Mesenchymal stem cell (in vitro differentiated cells and primary cell): Measurements from ENCODE around the gene CCDC78.

Experiments
- DNase-seq: peaks from one replicate; pipeline ENCODE4 v3.0.0-alpha.2; 2013
- H2AFZ ChIP-seq: one replicate; pipeline ENCODE4 v1.6.1; 2013; ENCODE audit warnings: low read depth, mild to moderate bottlenecking, control low read depth, inconsistent platforms, low read length, moderate library complexity
- H2AK5ac ChIP-seq: 2 replicates; pipeline ENCODE4 v1.6.1; 2013; ENCODE audit warnings: low read length, moderate library complexity, mild to moderate bottlenecking, inconsistent platforms; ENCODE audit not compliant: severe bottlenecking
- H2BK120ac ChIP-seq: one replicate; pipeline ENCODE4 v1.6.1; 2013; ENCODE audit warnings: low read depth, mild to moderate bottlenecking, inconsistent platforms, low read length, moderate library complexity
- H2BK12ac ChIP-seq, 2 experiments: one replicate each; pipeline ENCODE4 v1.6.1; 2013; ENCODE audit warnings: inconsistent platforms in 2 of 2, low read length in 2 of 2, mild to moderate bottlenecking in 2 of 2, moderate library complexity in 2 of 2, control low read depth in 1 of 2
- H2BK15ac ChIP-seq: one replicate; pipeline ENCODE4 v1.6.1; 2013; ENCODE audit warnings: mild to moderate bottlenecking, low read depth, inconsistent platforms; ENCODE audit not compliant: poor library complexity, severe bottlenecking
- H2BK5ac ChIP-seq: 2 replicates; pipeline ENCODE4 v1.6.1; 2013; ENCODE audit warnings: low read depth, mild to moderate bottlenecking, low read length, control low read depth, inconsistent platforms; ENCODE audit not compliant: poor library complexity, severe bottlenecking
- H3K14ac ChIP-seq, 2 experiments: one replicate each; pipeline ENCODE4 v1.6.1; 2013; ENCODE audit warnings: inconsistent platforms in 2 of 2, low read length in 2 of 2, control low read depth in 1 of 2, mild to moderate bottlenecking in 1 of 2, moderate library complexity in 1 of 2
- H3K18ac ChIP-seq, 2 experiments: one replicate each; pipeline ENCODE4 v1.6.1; 2013; ENCODE audit warnings: inconsistent platforms in 2 of 2, low read length in 2 of 2, control low read depth in 1 of 2, low read depth in 1 of 2, mild to moderate bottlenecking in 1 of 2
- H3K23ac ChIP-seq, 2 experiments: one replicate each; pipeline ENCODE4 v1.6.1; 2013; ENCODE audit warnings: inconsistent platforms in 2 of 2, low read length in 2 of 2, mild to moderate bottlenecking in 2 of 2, moderate library complexity in 2 of 2, control low read depth in 1 of 2
- H3K27ac ChIP-seq: 2 replicates; pipeline ENCODE4 v1.5.1; 2013; ENCODE audit warnings: mild to moderate bottlenecking, moderate library complexity, low read length, control low read depth, inconsistent platforms; ENCODE audit not compliant: poor library complexity, severe bottlenecking
- H3K27me3 ChIP-seq, 2 experiments: 2 replicates each; pipeline versions ENCODE4 v1.6.1 to v1.7.0; 2013; ENCODE audit warnings: low read length in 2 of 2, mild to moderate bottlenecking in 2 of 2, moderate library complexity in 2 of 2, control low read depth in 1 of 2, inconsistent platforms in 1 of 2; ENCODE audit not compliant: control insufficient read depth in 1 of 2, insufficient read depth in 1 of 2
- H3K36me3 ChIP-seq, 2 experiments: 2 replicates each; pipeline versions ENCODE4 v1.6.1 to v1.7.0; 2013; ENCODE audit warnings: low read length in 2 of 2, control low read depth in 1 of 2, inconsistent platforms in 1 of 2, low read depth in 1 of 2, mild to moderate bottlenecking in 1 of 2; ENCODE audit not compliant: insufficient read depth in 2 of 2, control insufficient read depth in 1 of 2
- H3K4ac ChIP-seq, 2 experiments: one replicate each; pipeline ENCODE4 v1.6.1; 2013; ENCODE audit warnings: inconsistent platforms in 2 of 2, low read length in 2 of 2, mild to moderate bottlenecking in 2 of 2, moderate library complexity in 2 of 2, control low read depth in 1 of 2, low read depth in 1 of 2
- H3K4me1 ChIP-seq: 2 replicates; pipeline ENCODE4 v1.6.1; 2013; ENCODE audit warnings: low read depth, low read length, control low read depth; ENCODE audit not compliant: control insufficient read depth, insufficient read depth
- H3K4me2 ChIP-seq: 2 replicates; pipeline ENCODE4 v1.6.1; 2013; ENCODE audit warnings: low read length, mild to moderate bottlenecking, inconsistent platforms; ENCODE audit not compliant: poor library complexity, severe bottlenecking
- H3K4me3 ChIP-seq, 2 experiments: 2 replicates each; pipeline versions ENCODE4 v1.5.1 to v1.7.0; 2013; ENCODE audit warnings: low read length in 2 of 2, mild to moderate bottlenecking in 2 of 2, control low read depth in 1 of 2, low read depth in 1 of 2; ENCODE audit not compliant: insufficient read depth in 1 of 2
- H3K79me1 ChIP-seq: replicated peaks from 2 replicates; pipeline ENCODE4 v1.6.1; 2013; ENCODE audit warnings: mild to moderate bottlenecking, control low read depth, low read length, inconsistent platforms; ENCODE audit not compliant: poor library complexity, severe bottlenecking
- H3K9ac ChIP-seq: 2 replicates; pipeline ENCODE4 v1.7.0; 2013; ENCODE audit warnings: mild to moderate bottlenecking, low read length, moderate library complexity
- H3K9me3 ChIP-seq: 2 replicates; pipeline ENCODE4 v1.7.0; 2013; ENCODE audit warnings: mild to moderate bottlenecking, low read length; ENCODE audit not compliant: control insufficient read depth
- H4K8ac ChIP-seq: one replicate; pipeline ENCODE4 v1.6.1; 2013; ENCODE audit warnings: inconsistent platforms, mild to moderate bottlenecking, low read length, moderate library complexity
- H4K91ac ChIP-seq: one replicate; pipeline ENCODE4 v1.6.1; 2013; ENCODE audit warnings: mild to moderate bottlenecking, low read length, inconsistent platforms
- WGBS: methylation state at CpG from one replicate; pipeline ENCODE4 v1.1.7; 2013; ENCODE audit warnings: mixed read lengths; 5-methylcytosine and 5-hydroxymethylcytosine counted together

CCDC78 gene

GRCh38 chr16:768428-768827 lies 42.2 kb upstream of the CCDC78 start:
- Histone ChIP-seq H2AFZ (no peak overlapping the region), H4K8ac (no peak overlapping the region), H3K4me2 (no peak overlapping the region), H3K9ac (no peak overlapping the region), H3K23ac (no peak overlapping the region), H3K27me3 (peaks cover 0 to 23% of the 10 kb centered on the region in 2 experiments), H3K9me3 (no peaks in the 10 kb centered on the region), H2BK15ac (no peak overlapping the region), H3K36me3 (no peaks in the 10 kb centered on the region), H2AK5ac (no peak overlapping the region), H3K4me3 (no peak overlapping the region), H3K4me1 (peaks cover 9% of the 10 kb centered on the region), H3K18ac (no peak overlapping the region), H3K27ac (no peak overlapping the region), H2BK5ac (no peak overlapping the region), H3K14ac (no peak overlapping the region), H2BK12ac (no peak overlapping the region), H2BK120ac (no peak overlapping the region), H3K79me1 (no peaks in the 10 kb centered on the region), H3K4ac (no peak overlapping the region), H4K91ac (no peak overlapping the region)
- no peak for DNase-seq
- 89% methylated on average over 21 of the region's 21 CpGs for WGBS

DNA sequence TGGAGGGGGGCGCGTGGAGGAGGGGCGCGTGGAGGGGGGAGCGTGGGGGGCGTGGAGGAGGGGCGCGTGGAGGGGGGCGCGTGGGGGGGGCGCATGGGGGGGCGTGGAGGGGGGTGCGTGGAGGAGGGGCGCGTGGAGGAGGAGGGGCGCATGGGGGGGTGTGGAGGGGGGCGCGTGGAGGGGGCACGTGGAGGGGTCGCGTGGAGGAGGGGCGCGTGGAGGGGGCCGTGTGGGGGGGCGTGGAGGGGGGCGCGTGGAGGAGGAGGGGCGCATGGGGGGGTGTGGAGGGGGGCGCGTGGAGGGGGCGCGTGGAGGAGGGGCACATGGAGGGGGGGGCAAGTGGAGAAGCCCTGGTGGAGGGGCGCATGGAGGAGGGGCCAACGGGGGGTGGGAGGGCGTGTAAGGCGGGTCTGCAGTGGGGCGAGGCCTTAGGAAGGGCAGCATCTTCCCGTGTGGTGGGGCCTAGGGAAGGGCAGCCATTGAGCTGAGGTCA lies 41.5 kb upstream of the CCDC78 start:
- H3K4me3 ChIP-seq: no peak overlapping the region
- DNase-seq: no peak
- no peak overlapping the region for H2BK15ac ChIP-seq
- no peaks in the 10 kb centered on the region for H3K9me3 ChIP-seq
- no peaks in the 10 kb centered on the region for H3K36me3 ChIP-seq
- WGBS: 80% methylated on average over 5 of the region's 38 CpGs
- no peak overlapping the region for H3K18ac ChIP-seq
- no peak overlapping the region for H2BK5ac ChIP-seq
- H3K14ac ChIP-seq: no peak overlapping the region
- no peak overlapping the region for H3K9ac ChIP-seq
- no peaks in the 10 kb centered on the region for H3K79me1 ChIP-seq
- no peak overlapping the region for H3K23ac ChIP-seq
- no peak overlapping the region for H4K8ac ChIP-seq
- no peak overlapping the region for H3K4me2 ChIP-seq
- H3K27me3 ChIP-seq: peaks cover 0 to 29% of the 10 kb centered on the region in 2 experiments
- no peak overlapping the region for H2AFZ ChIP-seq
- H4K91ac ChIP-seq: no peak overlapping the region
- no peak overlapping the region for H2AK5ac ChIP-seq
- H3K27ac ChIP-seq: no peak overlapping the region
- no peak overlapping the region for H2BK120ac ChIP-seq
- peaks cover 8% of the 10 kb centered on the region for H3K4me1 ChIP-seq
- no peak overlapping the region for H3K4ac ChIP-seq
- H2BK12ac ChIP-seq: no peak overlapping the region

DNA sequence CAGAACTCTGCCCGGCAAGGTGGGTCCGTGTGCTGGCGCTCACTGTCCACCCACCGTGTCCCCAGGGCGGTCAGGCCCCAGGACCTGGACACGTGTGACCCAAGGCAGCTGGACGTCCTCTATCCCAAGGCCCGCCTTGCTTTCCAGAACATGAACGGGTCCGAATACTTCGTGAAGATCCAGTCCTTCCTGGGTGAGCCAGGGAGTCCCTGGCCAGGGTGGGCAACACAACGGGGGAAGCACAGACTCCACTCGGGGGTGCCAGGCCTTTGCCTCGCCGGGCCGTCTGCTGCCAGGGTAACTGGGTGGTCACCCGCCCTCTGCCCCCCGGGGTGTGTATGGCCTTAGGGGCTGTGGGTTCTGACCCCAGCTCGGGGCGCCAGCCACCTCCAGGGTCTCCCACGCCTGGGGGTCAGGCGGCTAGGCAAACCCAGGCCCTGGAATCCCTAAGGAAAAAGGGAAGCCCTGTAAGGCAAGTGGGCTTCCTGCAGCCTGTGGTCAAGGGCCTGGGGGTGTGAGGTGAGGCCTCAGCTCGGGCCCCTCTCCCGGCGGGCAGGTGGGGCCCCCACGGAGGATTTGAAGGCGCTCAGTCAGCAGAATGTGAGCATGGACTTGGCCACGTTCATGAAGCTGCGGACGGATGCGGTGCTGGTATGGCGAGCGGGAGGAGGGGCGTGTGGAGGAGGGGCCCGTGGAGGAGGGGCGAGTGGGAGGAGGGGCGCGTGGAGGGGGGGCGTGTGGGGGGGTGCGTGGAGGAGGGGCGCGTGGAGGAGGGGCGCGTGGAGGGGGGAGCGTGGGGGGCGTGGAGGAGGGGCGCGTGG lies 40.8 kb upstream of the CCDC78 start:
- Histone ChIP-seq H2AFZ (no peak overlapping the region), H3K14ac (no peak overlapping the region), H3K23ac (no peak overlapping the region), H3K36me3 (no peaks in the 10 kb centered on the region), H3K27ac (no peak overlapping the region), H4K8ac (no peak overlapping the region), H2BK120ac (no peak overlapping the region), H3K4ac (no peak overlapping the region), H3K4me3 (no peak overlapping the region), H4K91ac (no peak overlapping the region), H2BK5ac (no peak overlapping the region), H3K27me3 (peaks cover 0 to 37% of the 10 kb centered on the region in 2 experiments), H3K9me3 (no peaks in the 10 kb centered on the region), H3K9ac (no peak overlapping the region), H2BK15ac (no peak overlapping the region), H3K4me1 (peaks cover 8% of the 10 kb centered on the region), H2AK5ac (no peak overlapping the region), H2BK12ac (no peak overlapping the region), H3K4me2 (no peak overlapping the region), H3K79me1 (no peaks in the 10 kb centered on the region), H3K18ac (no peak overlapping the region)
- WGBS: 89% methylated on average over 30 of the region's 48 CpGs
- no peak for DNase-seq

DNA sequence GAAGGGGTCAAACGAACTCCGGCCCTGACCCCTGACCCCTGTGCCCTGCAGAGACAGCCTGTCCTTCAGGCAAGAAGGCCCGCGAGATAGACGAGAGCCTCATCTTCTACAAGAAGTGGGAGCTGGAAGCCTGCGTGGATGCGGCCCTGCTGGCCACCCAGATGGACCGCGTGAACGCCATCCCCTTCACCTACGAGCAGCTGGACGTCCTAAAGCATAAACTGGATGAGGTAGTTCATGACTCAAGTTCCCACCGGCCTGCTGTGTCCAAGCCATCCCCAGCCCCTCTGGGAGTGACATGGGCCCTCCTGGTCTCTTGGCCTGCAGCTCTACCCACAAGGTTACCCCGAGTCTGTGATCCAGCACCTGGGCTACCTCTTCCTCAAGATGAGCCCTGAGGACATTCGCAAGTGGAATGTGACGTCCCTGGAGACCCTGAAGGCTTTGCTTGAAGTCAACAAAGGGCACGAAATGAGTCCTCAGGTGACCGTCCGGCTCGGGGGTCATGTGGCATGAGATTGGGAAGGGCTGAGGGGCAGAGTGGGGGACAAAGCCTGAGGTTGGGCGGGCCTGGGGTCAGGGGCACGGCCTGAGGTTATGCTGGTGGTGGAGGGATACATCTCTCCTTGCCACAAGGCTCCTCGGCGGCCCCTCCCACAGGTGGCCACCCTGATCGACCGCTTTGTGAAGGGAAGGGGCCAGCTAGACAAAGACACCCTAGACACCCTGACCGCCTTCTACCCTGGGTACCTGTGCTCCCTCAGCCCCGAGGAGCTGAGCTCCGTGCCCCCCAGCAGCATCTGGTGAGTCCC lies 40.0 kb upstream of the CCDC78 start:
- H4K91ac ChIP-seq: no peak overlapping the region
- H2BK5ac ChIP-seq: no peak overlapping the region
- H3K4ac ChIP-seq: no peak overlapping the region

More for the DNA sequence above, 40.0 kb upstream of the CCDC78 start:
- H2BK15ac ChIP-seq: no peak overlapping the region
- no peak overlapping the region for H4K8ac ChIP-seq
- H2AK5ac ChIP-seq: no peak overlapping the region
- H3K9me3 ChIP-seq: no peaks in the 10 kb centered on the region
- WGBS: 89% methylated on average over 29 of the region's 29 CpGs
- no peak overlapping the region for H3K18ac ChIP-seq
- H3K27me3 ChIP-seq: peaks cover 0 to 39% of the 10 kb centered on the region in 2 experiments
- no peak overlapping the region for H3K4me2 ChIP-seq
- no peaks in the 10 kb centered on the region for H3K36me3 ChIP-seq
- H3K27ac ChIP-seq: no peak overlapping the region
- H3K9ac ChIP-seq: no peak overlapping the region
- H3K4me3 ChIP-seq: no peak overlapping the region
- DNase-seq: no peak
- no peak overlapping the region for H2AFZ ChIP-seq
- peaks cover 8% of the 10 kb centered on the region for H3K4me1 ChIP-seq
- no peak overlapping the region for H3K23ac ChIP-seq
- no peak overlapping the region for H2BK12ac ChIP-seq
- H3K79me1 ChIP-seq: no peaks in the 10 kb centered on the region
- H3K14ac ChIP-seq: no peak overlapping the region
- no peak overlapping the region for H2BK120ac ChIP-seq
